Pulmonary artery endothelial cell (primary cell): ENCODE data around the gene CGB7. TPM values are rescaled to one million over a fixed set of nuclear protein-coding genes. Genes with fewer than 3 reads are reported as not detected.
"Not testable (repeated sequence)": the region's sequence is repeated elsewhere in the genome, so short reads cannot be mapped to it uniquely, and the experiment has no call there.

ENCODE experiments used
- DNase-seq: peaks from one replicate; pipeline ENCODE4 v3.0.0-alpha.2; 2011; ENCODE audit warnings: low read depth, low spot score
- total RNA-seq: library from RNA; depleted of rRNA; stranded (reverse); fragments of >200 nt; gene quantifications from 2 replicates; pipeline ENCODE4 v1.2.3, GENCODE V29; 2014

Gene CGB7
- 0.33 TPM in 1 of 2 replicates, not detected in the other for total RNA-seq

- no peak for DNase-seq
Observed at GRCh38 chr19:49057636-49058234, at the start of gene CGB7. Gene CGB7 (minus strand): TSS chr19:49057749. CDS start chr19:49055375, 2,374 bp downstream.

- no peak for DNase-seq
Observed at GRCh38 chr19:49106648-49107135, 49.1 kb upstream of the CGB7 start.

- DNase-seq: no peak
Observed at GRCh38 chr19:49104229-49104864, 46.8 kb upstream of the CGB7 start.

- no peak for DNase-seq
Observed at GRCh38 chr19:49103331-49104085, 46.0 kb upstream of the CGB7 start.

- no peak for DNase-seq
Observed at GRCh38 chr19:49102303-49102702, 44.8 kb upstream of the CGB7 start.

- DNase-seq: no peak
Observed at GRCh38 chr19:49101160-49101559, 43.6 kb upstream of the CGB7 start.

GRCh38 chr19:49098795-49099194 lies 41.2 kb upstream of the CGB7 start:
- no peak for DNase-seq

- DNase-seq: no peak
Observed at GRCh38 chr19:49097453-49098288, 40.1 kb upstream of the CGB7 start.

- DNase-seq: no peak
Observed at GRCh38 chr19:49094505-49095482, 37.2 kb upstream of the CGB7 start.

GRCh38 chr19:49092686-49093085 lies 35.1 kb upstream of the CGB7 start:
- no peak for DNase-seq

GRCh38 chr19:49091391-49092038 lies 34.0 kb upstream of the CGB7 start:
- DNase-seq: no peak

- DNase-seq: no peak
Observed at GRCh38 chr19:49086296-49086695, 28.7 kb upstream of the CGB7 start.

GRCh38 chr19:49085868-49086232 lies 28.3 kb upstream of the CGB7 start:
- no peak for DNase-seq

GRCh38 chr19:49085020-49085867 lies 27.7 kb upstream of the CGB7 start, which contains the start of gene SNRNP70:
Gene SNRNP70 (plus strand): TSS chr19:49085451. CDS start chr19:49086415, 964 bp downstream.
- peak; percentile 99 for DNase-seq

- no peak for DNase-seq
Observed at GRCh38 chr19:49084206-49085019, 26.9 kb upstream of the CGB7 start.

GRCh38 chr19:49081273-49081672 lies 23.7 kb upstream of the CGB7 start:
- no peak for DNase-seq

- no peak for DNase-seq
Observed at GRCh38 chr19:49080392-49080791, 22.8 kb upstream of the CGB7 start.

GRCh38 chr19:49074869-49075268 lies 17.3 kb upstream of the CGB7 start:
- not testable (repeated sequence) for DNase-seq
